GM12864 (cell line): ENCODE measurements around the gene TEAD1.

Source experiments
- DNase-seq: peaks from one replicate; pipeline ENCODE4 v3.0.0-alpha.2; 2011; ENCODE audit warnings: low read depth
- H3K4me3 ChIP-seq: 2 replicates; pipeline ENCODE4 v1.5.1; 2011; ENCODE audit warnings: mild to moderate bottlenecking, low read depth, low read length, control low read depth
- TF ChIP-seq, protein P1 (sequence below): IDR thresholded peaks from 2 replicates; pipeline ENCODE4 v1.5.1; 2011; ENCODE audit warnings: low read depth, mild to moderate bottlenecking, moderate library complexity, low read length, control low read depth, inconsistent platforms; ENCODE audit errors: missing control alignments

TEAD1 gene

DNA sequence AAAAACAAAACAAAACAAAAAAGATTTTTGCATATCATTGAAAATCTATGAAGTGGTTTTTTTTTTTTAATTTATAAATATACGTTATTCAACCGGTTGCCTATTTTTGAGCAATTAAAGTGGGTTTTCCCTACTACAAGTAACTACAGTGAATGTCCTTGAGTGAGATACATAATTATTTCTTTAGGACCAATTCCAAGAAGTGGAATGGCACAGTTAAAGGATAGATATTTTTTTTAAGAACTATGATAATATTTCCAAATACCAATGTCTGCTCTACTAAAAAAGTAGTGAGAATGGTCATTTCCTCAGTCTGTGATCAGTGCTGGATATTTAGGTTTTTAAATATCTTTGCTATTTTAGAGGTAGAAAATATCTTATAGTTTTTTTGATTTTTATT lies 118.8 kb downstream of the TEAD1 start:
- TF ChIP-seq, protein P1, sequence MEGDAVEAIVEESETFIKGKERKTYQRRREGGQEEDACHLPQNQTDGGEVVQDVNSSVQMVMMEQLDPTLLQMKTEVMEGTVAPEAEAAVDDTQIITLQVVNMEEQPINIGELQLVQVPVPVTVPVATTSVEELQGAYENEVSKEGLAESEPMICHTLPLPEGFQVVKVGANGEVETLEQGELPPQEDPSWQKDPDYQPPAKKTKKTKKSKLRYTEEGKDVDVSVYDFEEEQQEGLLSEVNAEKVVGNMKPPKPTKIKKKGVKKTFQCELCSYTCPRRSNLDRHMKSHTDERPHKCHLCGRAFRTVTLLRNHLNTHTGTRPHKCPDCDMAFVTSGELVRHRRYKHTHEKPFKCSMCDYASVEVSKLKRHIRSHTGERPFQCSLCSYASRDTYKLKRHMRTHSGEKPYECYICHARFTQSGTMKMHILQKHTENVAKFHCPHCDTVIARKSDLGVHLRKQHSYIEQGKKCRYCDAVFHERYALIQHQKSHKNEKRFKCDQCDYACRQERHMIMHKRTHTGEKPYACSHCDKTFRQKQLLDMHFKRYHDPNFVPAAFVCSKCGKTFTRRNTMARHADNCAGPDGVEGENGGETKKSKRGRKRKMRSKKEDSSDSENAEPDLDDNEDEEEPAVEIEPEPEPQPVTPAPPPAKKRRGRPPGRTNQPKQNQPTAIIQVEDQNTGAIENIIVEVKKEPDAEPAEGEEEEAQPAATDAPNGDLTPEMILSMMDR = no peak
- H3K4me3 ChIP-seq = no peak overlapping the region
- no peak for DNase-seq

- no peak overlapping the region for H3K4me3 ChIP-seq
- no peak for DNase-seq
- TF ChIP-seq, protein P1 = no peak
Observed at GRCh38 chr11:12793506-12793905, 119.3 kb downstream of the TEAD1 start.

DNA sequence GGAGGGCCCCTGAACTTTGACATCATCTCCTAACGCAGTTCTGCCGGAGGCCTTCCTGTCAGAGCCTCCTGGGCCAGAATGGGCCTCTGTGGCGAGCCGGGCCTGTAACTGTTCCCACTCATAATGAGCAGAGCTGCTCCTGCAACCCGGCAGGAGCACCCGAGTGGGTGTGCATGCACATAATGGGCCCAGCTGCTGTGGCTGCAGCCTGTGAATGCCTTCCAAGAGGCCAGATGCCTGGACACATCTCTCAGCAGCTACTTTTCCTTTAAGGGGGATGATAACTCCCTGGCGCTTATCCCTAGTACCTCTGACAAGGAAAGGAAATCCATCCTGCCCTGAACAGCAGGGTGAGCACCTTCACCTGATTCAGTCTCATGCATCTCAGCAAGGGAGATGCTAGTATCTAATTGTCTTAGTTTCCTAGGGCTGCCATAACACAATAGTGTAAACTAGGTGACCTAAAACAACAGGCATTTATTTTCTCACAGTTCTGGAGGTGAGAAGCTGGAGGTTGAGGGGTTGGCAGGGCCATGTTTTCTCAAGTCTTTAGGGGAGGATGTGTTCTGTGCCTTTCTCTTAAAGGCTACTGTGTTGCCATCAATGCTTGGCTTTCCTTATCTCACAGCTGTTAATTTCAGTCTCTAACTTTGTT lies 120.5 kb downstream of the TEAD1 start:
- TF ChIP-seq, protein P1 = no peak
- no peak for DNase-seq
- H3K4me3 ChIP-seq = no peak overlapping the region

DNA sequence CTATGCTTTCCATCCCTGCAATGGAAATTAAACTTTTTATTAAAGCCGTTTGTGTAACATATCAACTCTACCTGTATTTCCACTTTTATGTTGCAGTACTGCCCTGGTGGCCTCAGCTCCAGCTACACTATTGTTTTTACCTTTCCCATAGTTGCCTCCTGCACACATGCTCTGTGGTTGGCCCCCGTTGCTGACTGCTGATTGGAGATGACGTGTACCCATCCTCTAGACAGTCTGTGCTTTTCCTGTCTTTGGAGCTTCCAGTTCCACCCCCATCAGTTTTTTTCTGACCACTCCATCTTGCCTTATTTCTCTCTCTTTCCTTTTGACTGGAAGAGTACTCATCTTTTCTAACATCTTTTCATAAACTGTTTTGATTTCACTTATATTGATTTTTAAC lies 123.8 kb downstream of the TEAD1 start:
- no peak overlapping the region for H3K4me3 ChIP-seq
- no peak for DNase-seq
- TF ChIP-seq, protein P1 = no peak

- H3K4me3 ChIP-seq = no peak overlapping the region
- no peak for DNase-seq
- TF ChIP-seq, protein P1 = no peak
Observed at GRCh38 chr11:12798609-12799011, 124.4 kb downstream of the TEAD1 start.

DNA sequence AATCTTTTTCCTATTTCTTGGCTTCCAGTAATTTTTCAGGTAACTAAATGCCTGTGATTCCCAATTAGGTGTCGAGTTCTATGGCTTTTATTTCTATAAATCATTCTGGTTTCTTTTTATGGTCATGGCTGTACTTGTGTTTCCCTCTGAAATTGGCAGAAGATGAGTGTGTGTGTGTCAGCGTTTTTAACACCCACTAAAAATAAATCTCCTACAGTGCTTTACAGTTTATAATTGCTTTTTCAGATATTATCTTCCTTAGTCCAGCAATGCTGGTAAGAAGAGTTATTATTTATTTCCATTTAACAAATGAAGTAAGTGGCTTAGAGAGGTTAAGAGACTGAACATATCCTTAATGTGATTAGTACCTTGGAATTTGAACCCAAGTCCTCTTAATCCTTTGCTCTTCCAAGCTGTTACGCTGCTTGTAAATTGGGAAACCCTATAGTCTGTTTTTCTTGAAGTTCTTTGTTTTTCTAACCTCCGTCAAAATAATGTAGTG lies 125.2 kb downstream of the TEAD1 start:
- DNase-seq = no peak
- H3K4me3 ChIP-seq = no peak overlapping the region
- TF ChIP-seq, protein P1 = no peak
